H9 (cell line): ENCODE data around the gene SH3RF2. TPM values are rescaled to one million over a fixed set of nuclear protein-coding genes. Genes with fewer than 3 reads are reported as not detected.

Experiments used
- DNase-seq: peaks from one replicate; pipeline ENCODE4 v3.0.0-alpha.2; 2017
- H2AFZ ChIP-seq: one replicate; pipeline ENCODE4 v1.6.1; 2013; ENCODE audit warnings: mild to moderate bottlenecking, low read length, control low read depth, moderate library complexity
- H2AK5ac ChIP-seq: 2 replicates; pipeline ENCODE4 v1.6.1; 2013; ENCODE audit warnings: low read length, control low read depth, mixed read lengths; ENCODE audit not compliant: insufficient read length
- H2BK120ac ChIP-seq: one replicate; pipeline ENCODE4 v1.6.1; 2013; ENCODE audit warnings: low read depth, mild to moderate bottlenecking, low read length, control low read depth, inconsistent platforms; ENCODE audit not compliant: poor library complexity, severe bottlenecking
- H2BK12ac ChIP-seq: 2 replicates; pipeline ENCODE4 v1.6.1; 2013; ENCODE audit warnings: low read length, control low read depth, mixed read lengths, low read depth; ENCODE audit not compliant: insufficient read length
- H2BK15ac ChIP-seq: 2 replicates; pipeline ENCODE4 v1.6.1; 2013; ENCODE audit warnings: low read depth, low read length, control low read depth
- H2BK20ac ChIP-seq: one replicate; pipeline ENCODE4 v1.6.1; 2013; ENCODE audit warnings: low read depth, mild to moderate bottlenecking, low read length, control low read depth, inconsistent platforms; ENCODE audit not compliant: poor library complexity, severe bottlenecking
- H2BK5ac ChIP-seq: 2 replicates; pipeline ENCODE4 v1.6.1; 2013; ENCODE audit warnings: low read length, control low read depth, mixed read lengths; ENCODE audit not compliant: insufficient read length
- H3K14ac ChIP-seq: 2 replicates; pipeline ENCODE4 v1.6.1; 2013; ENCODE audit warnings: low read length, control low read depth; ENCODE audit not compliant: insufficient read depth
- H3K18ac ChIP-seq: 2 replicates; pipeline ENCODE4 v1.6.1; 2013; ENCODE audit warnings: low read depth, mild to moderate bottlenecking, mixed read lengths, low read length, control low read depth; ENCODE audit not compliant: insufficient read length
- H3K23ac ChIP-seq: 2 replicates; pipeline ENCODE4 v1.6.1; 2013; ENCODE audit warnings: low read length, control low read depth, mixed read lengths, low read depth; ENCODE audit not compliant: insufficient read length
- H3K23me2 ChIP-seq: 2 replicates; pipeline ENCODE4 v1.6.1; 2013; ENCODE audit warnings: low read depth, mild to moderate bottlenecking, mixed read lengths, low read length, control low read depth; ENCODE audit not compliant: insufficient read length, poor library complexity, severe bottlenecking
- H3K27ac ChIP-seq: 2 replicates; pipeline ENCODE4 v1.5.1; 2013; ENCODE audit warnings: low read length, control low read depth, mixed read lengths, low read depth; ENCODE audit not compliant: insufficient read length
- H3K27me3 ChIP-seq: 2 replicates; pipeline ENCODE4 v1.6.1; 2013; ENCODE audit warnings: low read length, control low read depth, inconsistent platforms; ENCODE audit not compliant: insufficient read depth
- H3K4ac ChIP-seq: 2 replicates; pipeline ENCODE4 v1.6.1; 2013; ENCODE audit warnings: low read depth, mild to moderate bottlenecking, control low read depth, inconsistent platforms, low read length, moderate library complexity
- H3K4me1 ChIP-seq: 2 replicates; pipeline ENCODE4 v1.6.1; 2013; ENCODE audit warnings: low read length, control low read depth, inconsistent platforms; ENCODE audit not compliant: insufficient read depth
- H3K4me2 ChIP-seq: 2 replicates; pipeline ENCODE4 v1.6.1; 2013; ENCODE audit warnings: low read length, control low read depth, mixed read lengths; ENCODE audit not compliant: insufficient read length, insufficient read depth
- H3K56ac ChIP-seq: 2 replicates; pipeline ENCODE4 v1.6.1; 2013; ENCODE audit warnings: low read depth, mild to moderate bottlenecking, mixed read lengths, low read length, control low read depth; ENCODE audit not compliant: insufficient read length
- H3K79me1 ChIP-seq: 2 replicates; pipeline ENCODE4 v1.6.1; 2013; ENCODE audit warnings: low read depth, mild to moderate bottlenecking, moderate library complexity, low read length, control low read depth, inconsistent platforms; ENCODE audit not compliant: insufficient read depth, poor library complexity, severe bottlenecking
- H3K79me2 ChIP-seq: 2 replicates; pipeline ENCODE4 v1.6.1; 2013; ENCODE audit warnings: low read length, control low read depth, inconsistent platforms; ENCODE audit not compliant: insufficient read depth
- H3K9ac ChIP-seq: 2 replicates; pipeline ENCODE4 v1.6.1; 2013; ENCODE audit warnings: low read length, control low read depth, mixed read lengths; ENCODE audit not compliant: insufficient read length; ENCODE audit errors: extremely low read depth
- H3K9me3 ChIP-seq: one replicate; pipeline ENCODE4 v1.6.1; 2013; ENCODE audit warnings: low read depth, low read length, inconsistent platforms; ENCODE audit not compliant: control insufficient read depth
- H3T11ph ChIP-seq: one replicate; pipeline ENCODE4 v1.6.1; 2013; ENCODE audit warnings: mild to moderate bottlenecking, low read length, control low read depth, inconsistent platforms
- H4K20me1 ChIP-seq: one replicate; pipeline ENCODE4 v1.6.1; 2013; ENCODE audit not compliant: control insufficient read depth, insufficient read length, insufficient read depth
- H4K5ac ChIP-seq: 2 replicates; pipeline ENCODE4 v1.6.1; 2013; ENCODE audit warnings: low read depth, mild to moderate bottlenecking, mixed read lengths, low read length, control low read depth; ENCODE audit not compliant: insufficient read length
- H4K8ac ChIP-seq: replicated peaks from 2 replicates; pipeline ENCODE4 v1.6.1; 2013; ENCODE audit warnings: low read length, control low read depth, mixed read lengths, low read depth; ENCODE audit not compliant: insufficient read length
- H4K91ac ChIP-seq: 2 replicates; pipeline ENCODE4 v1.6.1; 2013; ENCODE audit warnings: low read depth, mild to moderate bottlenecking, moderate library complexity, mixed read lengths, low read length, control low read depth; ENCODE audit not compliant: insufficient read length
- H3K27ac Mint-ChIP-seq, 3 experiments: 2 replicates in 2 of 3; 3 replicates in 1 of 3; pipeline ENCODE4 v1.8.0; 2020 to 2021; ENCODE audit warnings: mixed read lengths in 3 of 3, mild to moderate bottlenecking in 1 of 3, moderate library complexity in 1 of 3
- H3K27me3 Mint-ChIP-seq: 2 replicates; pipeline ENCODE4 v1.8.0; 2021; ENCODE audit warnings: low read depth, mild to moderate bottlenecking, moderate library complexity, mixed read lengths
- H3K36me3 Mint-ChIP-seq, 3 experiments: 2 replicates in 2 of 3; 3 replicates in 1 of 3; pipeline ENCODE4 v1.8.0; 2020 to 2021; ENCODE audit warnings: low read depth in 3 of 3, mixed read lengths in 3 of 3; ENCODE audit not compliant: insufficient read depth in 1 of 3
- H3K4me1 Mint-ChIP-seq, 2 experiments: 2 replicates each; pipeline ENCODE4 v1.8.0; 2020; ENCODE audit warnings: mixed read lengths in 2 of 2
- H3K4me3 Mint-ChIP-seq, 2 experiments: 2 replicates in 1 of 2; 3 replicates in 1 of 2; pipeline ENCODE4 v1.8.0; 2020 to 2021; ENCODE audit warnings: mild to moderate bottlenecking in 2 of 2, mixed read lengths in 2 of 2, moderate library complexity in 1 of 2
- H3K9me3 Mint-ChIP-seq, 2 experiments: 2 replicates in 1 of 2; 3 replicates in 1 of 2; pipeline ENCODE4 v1.8.0; 2020; ENCODE audit warnings: mild to moderate bottlenecking in 2 of 2, mixed read lengths in 2 of 2, moderate library complexity in 1 of 2
- WGBS: extraction: QIAGEN DNeasy Blood & Tissue Kit; methylation state at CpG from one replicate; pipeline ENCODE4 v1.1.7; 2013; ENCODE audit warnings: missing lambda C conversion rate, low lambda C conversion rate, mixed read lengths; ENCODE audit not compliant: insufficient read length; ENCODE audit errors: extremely low coverage; 5-methylcytosine and 5-hydroxymethylcytosine counted together
- total RNA-seq: library from RNA; stranded (reverse); gene quantifications from 2 replicates; pipeline ENCODE4 v1.2.1, GENCODE V29; 2021
- TF ChIP-seq, protein P1 (sequence below): fragments of 200-600 bp; sonication (generic); conservative IDR thresholded peaks from 3 replicates; pipeline ENCODE4 v1.8.0; 2021; ENCODE audit warnings: antibody characterized with exemption, mild to moderate bottlenecking

Gene SH3RF2
- total RNA-seq, 1 experiment from 2014 or later = 0.66 TPM

DNA sequence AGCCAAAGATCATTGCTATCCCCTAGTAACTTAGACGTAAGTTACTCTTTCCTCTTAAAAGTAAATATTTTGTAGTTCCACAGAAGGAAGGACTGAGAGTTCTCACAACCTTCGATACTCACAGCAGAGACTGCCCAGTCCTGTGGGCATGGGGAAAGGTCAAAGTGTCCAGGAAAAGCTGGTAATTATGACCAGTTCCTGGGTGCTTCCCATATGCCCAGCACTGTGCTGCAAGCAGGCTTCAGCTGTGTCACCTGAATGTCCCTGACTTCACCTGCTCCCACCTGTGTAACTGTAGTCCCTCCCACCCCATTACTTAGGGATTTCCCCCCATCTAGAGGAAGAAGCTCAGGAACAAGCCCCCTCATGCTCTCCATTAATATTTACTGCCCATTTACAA is 18.0 kb upstream of the SH3RF2 start:
- Histone ChIP-seq H4K20me1 (no peaks in the 10 kb centered on the region), H3K23ac (no peak overlapping the region), H2BK20ac (no peak overlapping the region), H4K91ac (no peak overlapping the region), H4K5ac (no peak overlapping the region), H3K14ac (no peak overlapping the region), H2AFZ (no peak overlapping the region), H3K56ac (no peak overlapping the region), H3K4me2 (no peak overlapping the region), H3K18ac (no peak overlapping the region), H3T11ph (no peak overlapping the region), H2BK15ac (no peak overlapping the region), H3K27ac (no peak overlapping the region), H4K8ac (no peak overlapping the region), H3K9ac (no peak overlapping the region), H3K79me1 (no peaks in the 10 kb centered on the region), H2AK5ac (no peak overlapping the region), H3K9me3 (no peaks in the 10 kb centered on the region), H3K23me2 (no peaks in the 10 kb centered on the region), H3K79me2 (no peaks in the 10 kb centered on the region), H2BK5ac (no peak overlapping the region), H3K27me3 (no peaks in the 10 kb centered on the region), H2BK12ac (no peak overlapping the region), H3K4ac (no peak overlapping the region), H3K4me1 (no peaks in the 10 kb centered on the region), H2BK120ac (no peak overlapping the region)
- DNase-seq = no peak
- Mint-ChIP-seq H3K27ac (no peak overlapping the region), H3K27me3 (no peaks in the 10 kb centered on the region), H3K36me3 (no peaks in the 10 kb centered on the region; a peak in 1 of 7 replicates), H3K4me1 (peaks cover 24 to 29% of the 10 kb centered on the region in 2 experiments), H3K4me3 (no peak overlapping the region), H3K9me3 (peaks cover 0 to 2% of the 10 kb centered on the region in 2 experiments; a peak in 1 of 5 replicates)
- TF ChIP-seq, protein P1, sequence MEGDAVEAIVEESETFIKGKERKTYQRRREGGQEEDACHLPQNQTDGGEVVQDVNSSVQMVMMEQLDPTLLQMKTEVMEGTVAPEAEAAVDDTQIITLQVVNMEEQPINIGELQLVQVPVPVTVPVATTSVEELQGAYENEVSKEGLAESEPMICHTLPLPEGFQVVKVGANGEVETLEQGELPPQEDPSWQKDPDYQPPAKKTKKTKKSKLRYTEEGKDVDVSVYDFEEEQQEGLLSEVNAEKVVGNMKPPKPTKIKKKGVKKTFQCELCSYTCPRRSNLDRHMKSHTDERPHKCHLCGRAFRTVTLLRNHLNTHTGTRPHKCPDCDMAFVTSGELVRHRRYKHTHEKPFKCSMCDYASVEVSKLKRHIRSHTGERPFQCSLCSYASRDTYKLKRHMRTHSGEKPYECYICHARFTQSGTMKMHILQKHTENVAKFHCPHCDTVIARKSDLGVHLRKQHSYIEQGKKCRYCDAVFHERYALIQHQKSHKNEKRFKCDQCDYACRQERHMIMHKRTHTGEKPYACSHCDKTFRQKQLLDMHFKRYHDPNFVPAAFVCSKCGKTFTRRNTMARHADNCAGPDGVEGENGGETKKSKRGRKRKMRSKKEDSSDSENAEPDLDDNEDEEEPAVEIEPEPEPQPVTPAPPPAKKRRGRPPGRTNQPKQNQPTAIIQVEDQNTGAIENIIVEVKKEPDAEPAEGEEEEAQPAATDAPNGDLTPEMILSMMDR = no peak
- WGBS = no CpG with 5 or more reads among the region's 2 CpGs
